ENCODE measurements around the gene CALD1.

GRCh38 chr7:134785842-134786241, 6.4 kb downstream of the CALD1 start:
- TF ChIP-seq TAF1 (IDR thresholded peaks at IDR 0.05; ENCODE audit: low read depth, low read length), result no peak
- TF ChIP-seq POLR2A (IDR thresholded peaks at IDR 0.05; ENCODE audit: low read depth, low read length), result no peak
- no peak for TF ChIP-seq POLR2AphosphoS5 (IDR thresholded peaks at IDR 0.05; ENCODE audit: low read depth, low read length)
- no peak for TF ChIP-seq SPI1 (IDR thresholded peaks at IDR 0.05; ENCODE audit: low read depth, low read length)

Data from GM12891 (cell line).